Prostate gland (tissue), 2 donors: ENCODE results near the gene NPR2.

ENCODE experiments used
- POLR2A ChIP-seq: fragments of 450-650 bp; IDR thresholded peaks from one replicate; pipeline ENCODE4 v1.6.1; 2016; ENCODE audit warnings: antibody characterized with exemption, mild to moderate bottlenecking
- TF ChIP-seq, protein P1 (sequence below), 4 experiments: fragments of 200-600 bp in 2 of 4; fragments of 450-650 bp in 2 of 4; sonication (generic) in 2 of 4; IDR thresholded peaks; 1 replicate in 3 of 4; 2 replicates in 1 of 4; pipeline ENCODE4 v1.5.1; 2016 to 2019; ENCODE audit warnings: antibody characterized with exemption in 4 of 4, mild to moderate bottlenecking in 2 of 4, moderate library complexity in 2 of 4

DNA sequence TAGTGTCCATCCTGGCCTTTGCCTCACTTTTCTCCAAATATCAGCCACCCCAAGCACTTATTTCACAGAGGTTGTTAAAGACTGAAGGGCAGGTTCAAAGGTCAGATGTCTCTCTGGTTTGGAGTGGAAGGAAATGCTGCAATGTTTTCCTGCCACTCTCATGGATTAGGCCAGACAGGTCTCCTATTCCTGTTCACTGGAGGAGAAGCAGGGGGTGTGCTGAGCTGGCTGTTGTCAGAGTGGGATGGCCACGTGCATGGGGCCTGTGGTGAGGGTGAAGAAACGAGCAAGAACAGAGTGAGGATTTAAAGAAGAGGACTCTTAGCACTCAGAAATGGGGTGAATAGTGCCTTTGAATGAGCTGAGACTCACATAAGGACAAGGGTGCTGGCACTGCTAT, 44.4 kb downstream of the NPR2 start:
- TF ChIP-seq, protein P1, sequence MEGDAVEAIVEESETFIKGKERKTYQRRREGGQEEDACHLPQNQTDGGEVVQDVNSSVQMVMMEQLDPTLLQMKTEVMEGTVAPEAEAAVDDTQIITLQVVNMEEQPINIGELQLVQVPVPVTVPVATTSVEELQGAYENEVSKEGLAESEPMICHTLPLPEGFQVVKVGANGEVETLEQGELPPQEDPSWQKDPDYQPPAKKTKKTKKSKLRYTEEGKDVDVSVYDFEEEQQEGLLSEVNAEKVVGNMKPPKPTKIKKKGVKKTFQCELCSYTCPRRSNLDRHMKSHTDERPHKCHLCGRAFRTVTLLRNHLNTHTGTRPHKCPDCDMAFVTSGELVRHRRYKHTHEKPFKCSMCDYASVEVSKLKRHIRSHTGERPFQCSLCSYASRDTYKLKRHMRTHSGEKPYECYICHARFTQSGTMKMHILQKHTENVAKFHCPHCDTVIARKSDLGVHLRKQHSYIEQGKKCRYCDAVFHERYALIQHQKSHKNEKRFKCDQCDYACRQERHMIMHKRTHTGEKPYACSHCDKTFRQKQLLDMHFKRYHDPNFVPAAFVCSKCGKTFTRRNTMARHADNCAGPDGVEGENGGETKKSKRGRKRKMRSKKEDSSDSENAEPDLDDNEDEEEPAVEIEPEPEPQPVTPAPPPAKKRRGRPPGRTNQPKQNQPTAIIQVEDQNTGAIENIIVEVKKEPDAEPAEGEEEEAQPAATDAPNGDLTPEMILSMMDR (IDR thresholded peaks at IDR 0.05) = no peak
- no peak for TF ChIP-seq POLR2A
